Measurements from ENCODE around the gene NELFA.

GRCh38 chr4:2011583-2011982 lies 2.8 kb upstream of the NELFA start:
- TF ChIP-seq, protein P1, sequence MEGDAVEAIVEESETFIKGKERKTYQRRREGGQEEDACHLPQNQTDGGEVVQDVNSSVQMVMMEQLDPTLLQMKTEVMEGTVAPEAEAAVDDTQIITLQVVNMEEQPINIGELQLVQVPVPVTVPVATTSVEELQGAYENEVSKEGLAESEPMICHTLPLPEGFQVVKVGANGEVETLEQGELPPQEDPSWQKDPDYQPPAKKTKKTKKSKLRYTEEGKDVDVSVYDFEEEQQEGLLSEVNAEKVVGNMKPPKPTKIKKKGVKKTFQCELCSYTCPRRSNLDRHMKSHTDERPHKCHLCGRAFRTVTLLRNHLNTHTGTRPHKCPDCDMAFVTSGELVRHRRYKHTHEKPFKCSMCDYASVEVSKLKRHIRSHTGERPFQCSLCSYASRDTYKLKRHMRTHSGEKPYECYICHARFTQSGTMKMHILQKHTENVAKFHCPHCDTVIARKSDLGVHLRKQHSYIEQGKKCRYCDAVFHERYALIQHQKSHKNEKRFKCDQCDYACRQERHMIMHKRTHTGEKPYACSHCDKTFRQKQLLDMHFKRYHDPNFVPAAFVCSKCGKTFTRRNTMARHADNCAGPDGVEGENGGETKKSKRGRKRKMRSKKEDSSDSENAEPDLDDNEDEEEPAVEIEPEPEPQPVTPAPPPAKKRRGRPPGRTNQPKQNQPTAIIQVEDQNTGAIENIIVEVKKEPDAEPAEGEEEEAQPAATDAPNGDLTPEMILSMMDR (IDR thresholded peaks at IDR 0.05) = no peak
- TF ChIP-seq POLR2A (IDR thresholded peaks at IDR 0.05) (no peak), POLR2AphosphoS5 (IDR thresholded peaks at IDR 0.05) (no peak)
